Mucosa of gallbladder (tissue), 1 donor: ENCODE results near the gene LAMB2. TPM values are rescaled to one million over a fixed set of nuclear protein-coding genes. Genes with fewer than 3 reads are reported as not detected.

Experiments used
- DNase-seq: peaks from one replicate; pipeline ENCODE4 v3.0.0-alpha.2; 2020; ENCODE audit warnings: low spot score
- total RNA-seq: library from RNA; stranded (reverse); gene quantifications from one replicate; pipeline ENCODE4 v1.2.1, GENCODE V29; 2021
- donor health status: DM: no; HTN: no; CAD: no.

Gene LAMB2
- total RNA-seq, 1 donor from 2014 or later: 733 TPM

- DNase-seq: no peak
These were observed 29.1 kb upstream of the LAMB2 start for GRCh38 chr3:49161808-49162530.

GRCh38 chr3:49161197-49161596, 28.3 kb upstream of the LAMB2 start:
- no peak for DNase-seq

- no peak for DNase-seq
These were observed 25.9 kb upstream of the LAMB2 start for GRCh38 chr3:49158792-49159191.

GRCh38 chr3:49158103-49158709, 25.4 kb upstream of the LAMB2 start:
- peak; percentile 56 for DNase-seq

GRCh38 chr3:49157289-49157688, 24.4 kb upstream of the LAMB2 start:
- DNase-seq: no peak

- no peak for DNase-seq
These were observed 20.6 kb upstream of the LAMB2 start for GRCh38 chr3:49153349-49153912.

- no peak for DNase-seq
These were observed 18.8 kb upstream of the LAMB2 start for GRCh38 chr3:49151610-49152009.

GRCh38 chr3:49148159-49148558, 15.3 kb upstream of the LAMB2 start:
- no peak for DNase-seq

GRCh38 chr3:49140080-49140479, 7.2 kb upstream of the LAMB2 start:
- no peak for DNase-seq

GRCh38 chr3:49135499-49135898, 2.6 kb upstream of the LAMB2 start:
- DNase-seq: no peak

- DNase-seq: no peak
These were observed 1.8 kb upstream of the LAMB2 start for GRCh38 chr3:49134471-49135265.

- peak; percentile 89 for DNase-seq
These were observed 539 bp upstream of the LAMB2 start for GRCh38 chr3:49133226-49133951.

- DNase-seq: no peak
These were observed 795 bp downstream of the LAMB2 start for GRCh38 chr3:49132073-49132436.

GRCh38 chr3:49131576-49131975, 1.3 kb downstream of the LAMB2 start:
- no peak for DNase-seq

GRCh38 chr3:49131040-49131439, 1.8 kb downstream of the LAMB2 start:
- DNase-seq: no peak

GRCh38 chr3:49124991-49125670, 7.7 kb downstream of the LAMB2 start:
- no peak for DNase-seq

GRCh38 chr3:49124203-49124602, 8.6 kb downstream of the LAMB2 start:
- DNase-seq: no peak

- no peak for DNase-seq
These were observed 9.2 kb downstream of the LAMB2 start for GRCh38 chr3:49123687-49124086.

GRCh38 chr3:49122886-49123545, 9.8 kb downstream of the LAMB2 start:
- DNase-seq: no peak

GRCh38 chr3:49122451-49122850, 10.4 kb downstream of the LAMB2 start:
- DNase-seq: no peak

- no peak for DNase-seq
These were observed 10.8 kb downstream of the LAMB2 start for GRCh38 chr3:49122022-49122421.
